Activated gamma-delta T cell treated with Interleukin-2 at 50 U/mL for 16 hours (primary cell): Measurements from ENCODE around the gene SEC22A.
A peak's percentile ranks its signal among the peaks of the same experiment; 100 is the strongest.

Experiments used
- DNase-seq: peaks from one replicate; pipeline ENCODE4 v3.0.0-alpha.2; 2020

The SEC22A gene

GRCh38 chr3:123201557-123202427 is at the start of gene SEC22A:
Gene SEC22A, plus strand, starts transcription at chr3:123201943. Its CDS starts 7,275 bp downstream, at chr3:123209218.
- peak; percentile 93 for DNase-seq

GRCh38 chr3:123152687-123153086 is 49.1 kb upstream of the SEC22A start:
- DNase-seq: no peak

- DNase-seq: no peak
These were observed 48.4 kb upstream of the SEC22A start for GRCh38 chr3:123153125-123154019.

GRCh38 chr3:123154020-123154985 is 47.4 kb upstream of the SEC22A start:
- DNase-seq: no peak

- no peak for DNase-seq
These were observed 46.2 kb upstream of the SEC22A start for GRCh38 chr3:123155471-123156011.

- DNase-seq: no peak
These were observed 45.3 kb upstream of the SEC22A start for GRCh38 chr3:123156276-123156995.

GRCh38 chr3:123157209-123157597 is 44.5 kb upstream of the SEC22A start:
- no peak for DNase-seq

- no peak for DNase-seq
These were observed 44.0 kb upstream of the SEC22A start for GRCh38 chr3:123157598-123158287.

- DNase-seq: no peak
These were observed 43.4 kb upstream of the SEC22A start for GRCh38 chr3:123158330-123158729.

- no peak for DNase-seq
These were observed 42.8 kb upstream of the SEC22A start for GRCh38 chr3:123158899-123159390.

GRCh38 chr3:123159926-123160635 is 41.7 kb upstream of the SEC22A start:
- no peak for DNase-seq

GRCh38 chr3:123161167-123161566 is 40.6 kb upstream of the SEC22A start:
- no peak for DNase-seq

- no peak for DNase-seq
These were observed 38.6 kb upstream of the SEC22A start for GRCh38 chr3:123163141-123163540.

GRCh38 chr3:123165163-123165562 is 36.6 kb upstream of the SEC22A start:
- DNase-seq: no peak

- no peak for DNase-seq
These were observed 34.1 kb upstream of the SEC22A start for GRCh38 chr3:123167686-123168085.

GRCh38 chr3:123168122-123168521 is 33.6 kb upstream of the SEC22A start:
- DNase-seq: no peak

- DNase-seq: no peak
These were observed 33.1 kb upstream of the SEC22A start for GRCh38 chr3:123168605-123169004.

GRCh38 chr3:123169492-123169929 is 32.2 kb upstream of the SEC22A start:
- DNase-seq: no peak

- no peak for DNase-seq
These were observed 31.8 kb upstream of the SEC22A start for GRCh38 chr3:123169930-123170329.

- DNase-seq: no peak
These were observed 21.0 kb upstream of the SEC22A start for GRCh38 chr3:123180791-123181190.
